Erythroblast (primary cell): Measurements from ENCODE around the gene CHCHD3.

Experiments
- GATA1 ChIP-seq: IDR thresholded peaks from 2 replicates; pipeline ENCODE4 v1.6.1; 2011; ENCODE audit warnings: low read depth, mild to moderate bottlenecking, control low read depth, low read length, moderate library complexity
- POLR2A ChIP-seq: IDR thresholded peaks from 2 replicates; pipeline ENCODE4 v1.6.1; 2011; ENCODE audit warnings: mild to moderate bottlenecking, low read length

DNA sequence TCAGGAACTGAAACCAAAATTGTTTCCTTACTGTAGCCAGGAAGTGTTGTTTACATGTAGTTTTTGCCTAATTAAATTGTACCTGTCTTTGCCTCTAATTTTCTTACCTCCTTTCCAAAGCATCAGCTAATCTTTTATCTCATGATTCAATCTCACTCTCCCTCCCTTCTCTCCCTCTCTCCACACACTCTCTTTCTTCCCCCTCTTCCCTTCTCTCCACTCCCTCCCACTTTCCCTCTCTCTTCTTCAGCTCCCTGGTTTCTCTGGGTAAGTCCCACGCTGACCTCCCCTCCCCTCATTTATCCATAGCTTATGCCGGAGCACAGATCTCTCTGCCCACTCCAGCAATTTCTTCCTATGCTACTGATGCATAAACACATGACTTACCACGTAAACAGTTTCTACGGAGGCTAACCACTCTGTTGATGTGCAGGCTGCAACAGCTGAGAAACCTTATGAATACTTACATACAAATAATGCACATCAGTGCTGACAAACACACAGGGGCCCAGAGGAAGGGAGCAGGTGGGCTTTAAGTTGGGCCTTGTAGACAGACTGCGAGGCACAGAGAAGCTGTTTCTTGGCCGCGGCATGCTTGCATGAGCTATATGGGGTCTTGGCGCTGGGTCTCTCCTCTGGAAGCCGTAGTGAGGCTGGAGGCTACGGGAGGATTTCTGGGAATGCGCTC is 331.2 kb downstream of the CHCHD3 start:
- no peak for TF ChIP-seq POLR2A
- no peak for TF ChIP-seq GATA1
